NCI-H524 treated with DMSO at 0.1 percent for 48 hours (cell line): Measurements from ENCODE around the gene CCN5.
"Not testable (repeated sequence)": the region's sequence is repeated elsewhere in the genome, so short reads cannot be mapped to it uniquely, and the experiment has no call there.

Experiments used
- DNase-seq: peaks from one replicate; lab custom pipeline; 2025; lab: John Stamatoyannopoulos, UW

CCN5 gene, protein sequence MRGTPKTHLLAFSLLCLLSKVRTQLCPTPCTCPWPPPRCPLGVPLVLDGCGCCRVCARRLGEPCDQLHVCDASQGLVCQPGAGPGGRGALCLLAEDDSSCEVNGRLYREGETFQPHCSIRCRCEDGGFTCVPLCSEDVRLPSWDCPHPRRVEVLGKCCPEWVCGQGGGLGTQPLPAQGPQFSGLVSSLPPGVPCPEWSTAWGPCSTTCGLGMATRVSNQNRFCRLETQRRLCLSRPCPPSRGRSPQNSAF

DNA sequence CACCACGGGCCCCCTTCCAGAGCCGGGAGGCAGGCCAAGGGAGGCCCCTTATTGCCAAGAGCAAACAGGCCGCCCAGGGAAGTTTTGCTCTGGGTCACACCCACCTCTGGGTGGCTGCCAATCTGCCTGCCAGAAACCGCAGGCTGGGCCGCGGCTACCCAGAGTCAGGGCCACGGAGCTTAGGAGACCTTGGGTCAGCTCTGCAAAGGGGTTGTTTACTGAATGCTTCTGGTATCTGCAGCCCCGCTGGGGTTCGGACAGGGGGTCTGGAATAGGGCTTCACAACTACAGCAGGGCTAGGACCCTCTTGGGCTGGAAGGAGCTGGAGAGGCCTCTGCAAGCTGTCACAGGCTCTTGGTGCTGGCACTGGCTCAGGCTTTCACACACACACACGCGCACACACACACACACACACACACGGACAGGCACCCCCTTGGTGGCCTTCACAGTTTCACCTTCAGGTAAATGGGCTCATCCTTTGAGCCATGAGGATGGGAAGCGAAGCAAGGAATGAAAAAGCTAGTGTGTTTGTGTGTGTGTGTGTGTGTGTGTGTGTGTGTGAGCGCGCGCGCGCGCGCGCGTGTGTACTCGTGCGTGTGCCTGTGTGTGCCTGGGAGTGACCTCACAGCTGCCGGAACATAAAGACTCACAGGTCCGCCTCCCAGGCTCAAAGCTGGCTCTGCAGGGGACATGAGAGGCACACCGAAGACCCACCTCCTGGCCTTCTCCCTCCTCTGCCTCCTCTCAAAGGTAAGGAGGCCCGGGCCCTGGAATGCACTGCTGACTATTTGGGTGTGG is at the start of gene CCN5:
CCN5 (plus strand) TSS at position 669 of the 798 bp plus-strand sequence; CDS start at position 691, 22 bp downstream.
- no peak for DNase-seq

GRCh38 chr20:44666066-44666465 is 49.1 kb upstream of the CCN5 start:
- no peak for DNase-seq

DNA sequence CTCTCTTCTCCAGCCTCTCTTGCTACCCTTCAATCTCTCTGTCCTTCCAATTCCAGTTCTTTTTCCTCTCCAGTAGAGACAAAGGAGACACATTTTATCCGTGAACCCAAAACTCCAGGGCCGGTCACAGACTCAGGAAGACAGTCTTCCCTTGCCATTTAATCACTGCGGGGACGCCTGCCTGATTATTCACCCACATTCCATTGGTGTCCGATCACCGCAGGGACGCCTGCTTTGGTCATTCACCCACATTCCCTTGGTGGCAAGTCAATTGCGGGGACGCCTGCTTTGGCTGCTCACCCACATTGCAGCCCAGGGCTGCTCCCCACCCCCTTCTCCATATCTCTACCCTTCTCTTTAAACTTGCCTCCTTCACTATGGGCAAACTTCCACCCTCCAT is 44.3 kb upstream of the CCN5 start:
- DNase-seq: not testable (repeated sequence)

- not testable (repeated sequence) for DNase-seq
Observed at GRCh38 chr20:44671541-44671940, 43.6 kb upstream of the CCN5 start.

GRCh38 chr20:44672318-44672902 is 42.8 kb upstream of the CCN5 start:
- not testable (repeated sequence) for DNase-seq

DNA sequence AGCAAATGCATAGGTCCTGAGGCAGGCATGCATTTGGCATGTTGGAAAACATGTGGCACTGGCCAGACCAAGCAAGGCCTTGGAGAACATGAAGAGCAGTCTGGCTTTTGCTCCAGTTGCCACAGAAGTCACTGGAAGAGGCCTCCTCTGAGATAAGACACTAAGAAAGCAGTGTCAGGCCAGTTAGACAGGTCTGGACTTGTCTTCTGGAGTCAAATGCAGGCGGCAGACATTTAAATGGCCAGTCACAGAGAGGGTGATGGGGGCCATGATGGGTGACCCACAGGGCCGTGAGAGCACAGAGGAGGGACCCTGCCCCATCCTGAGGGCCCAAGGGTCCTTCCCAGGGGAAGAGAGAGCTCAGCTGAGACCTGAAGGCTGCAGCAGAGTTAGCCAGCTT is 36.9 kb upstream of the CCN5 start:
- no peak for DNase-seq

GRCh38 chr20:44678990-44679611 is 36.1 kb upstream of the CCN5 start:
- no peak for DNase-seq

DNA sequence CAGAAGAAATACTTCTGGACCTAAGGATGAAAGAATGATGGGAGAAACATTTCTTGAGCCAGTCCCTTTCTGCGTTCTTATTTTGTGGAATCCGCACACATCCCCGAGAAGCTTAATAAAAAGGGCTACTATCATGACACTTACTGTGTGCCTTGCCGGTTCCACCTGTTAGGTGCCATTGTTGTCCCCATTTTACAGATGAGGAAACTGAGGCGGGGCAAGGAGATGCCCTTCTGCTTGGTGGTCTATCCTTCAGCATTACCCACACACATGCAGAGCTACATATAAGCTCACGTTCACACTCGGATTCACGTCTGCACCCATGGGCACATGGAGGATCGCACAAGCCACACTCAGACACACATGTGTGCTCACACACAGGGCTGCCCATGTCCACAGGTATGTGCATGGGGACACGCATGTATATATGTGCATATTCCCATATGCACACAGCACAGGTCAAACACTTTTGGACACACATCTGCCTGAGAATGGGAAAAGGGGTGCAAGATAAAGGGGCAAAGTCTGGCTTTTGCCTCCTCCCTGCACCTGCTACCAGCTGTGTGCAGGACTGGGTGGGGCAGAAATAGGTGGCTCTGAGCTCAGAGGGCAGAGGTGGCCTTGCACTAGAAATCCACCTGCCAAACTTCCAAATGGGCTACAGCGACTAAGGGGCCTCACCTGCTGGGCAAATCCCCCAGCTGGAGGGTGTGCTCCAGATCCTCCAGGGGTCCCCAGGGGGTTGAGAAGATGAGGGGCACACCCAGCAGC is 33.2 kb upstream of the CCN5 start:
- DNase-seq: no peak

DNA sequence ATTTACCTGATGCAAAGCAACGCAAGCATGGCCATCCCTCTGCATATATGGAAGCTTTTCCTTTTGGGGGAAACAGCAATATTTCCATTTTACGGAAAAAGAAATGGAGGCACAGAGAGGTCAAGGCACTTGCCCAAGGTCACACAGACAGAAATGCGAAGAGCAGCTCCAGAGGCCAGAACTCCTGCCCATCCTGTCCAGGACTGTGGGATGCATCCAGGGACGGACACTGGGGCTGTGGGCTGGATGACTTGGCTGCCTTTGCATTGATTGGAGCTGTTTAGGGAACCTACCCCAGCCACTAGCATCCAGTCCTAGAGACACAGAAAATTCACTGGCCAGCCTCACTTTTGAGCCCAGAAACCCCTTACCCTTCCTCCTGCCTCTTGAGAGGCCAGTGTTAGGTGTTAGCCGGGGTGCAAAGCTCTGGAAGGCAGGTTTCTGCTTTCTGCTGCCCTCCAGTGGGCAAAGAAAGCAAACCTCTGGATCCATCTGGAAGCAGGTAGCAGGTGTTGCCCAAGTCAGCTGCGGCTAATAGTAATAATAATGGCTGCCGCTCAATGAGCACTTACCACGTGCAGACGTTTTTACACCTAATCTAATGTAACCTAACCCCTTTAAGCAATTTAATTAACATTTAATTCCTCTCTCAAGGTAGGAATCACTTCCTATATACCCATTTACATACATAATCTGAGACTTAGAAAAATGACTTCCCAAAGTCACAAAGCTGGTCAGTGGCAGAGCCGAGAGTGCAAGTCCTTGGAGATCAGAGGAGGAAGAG is 31.7 kb upstream of the CCN5 start:
- peak; percentile 22 for DNase-seq

DNA sequence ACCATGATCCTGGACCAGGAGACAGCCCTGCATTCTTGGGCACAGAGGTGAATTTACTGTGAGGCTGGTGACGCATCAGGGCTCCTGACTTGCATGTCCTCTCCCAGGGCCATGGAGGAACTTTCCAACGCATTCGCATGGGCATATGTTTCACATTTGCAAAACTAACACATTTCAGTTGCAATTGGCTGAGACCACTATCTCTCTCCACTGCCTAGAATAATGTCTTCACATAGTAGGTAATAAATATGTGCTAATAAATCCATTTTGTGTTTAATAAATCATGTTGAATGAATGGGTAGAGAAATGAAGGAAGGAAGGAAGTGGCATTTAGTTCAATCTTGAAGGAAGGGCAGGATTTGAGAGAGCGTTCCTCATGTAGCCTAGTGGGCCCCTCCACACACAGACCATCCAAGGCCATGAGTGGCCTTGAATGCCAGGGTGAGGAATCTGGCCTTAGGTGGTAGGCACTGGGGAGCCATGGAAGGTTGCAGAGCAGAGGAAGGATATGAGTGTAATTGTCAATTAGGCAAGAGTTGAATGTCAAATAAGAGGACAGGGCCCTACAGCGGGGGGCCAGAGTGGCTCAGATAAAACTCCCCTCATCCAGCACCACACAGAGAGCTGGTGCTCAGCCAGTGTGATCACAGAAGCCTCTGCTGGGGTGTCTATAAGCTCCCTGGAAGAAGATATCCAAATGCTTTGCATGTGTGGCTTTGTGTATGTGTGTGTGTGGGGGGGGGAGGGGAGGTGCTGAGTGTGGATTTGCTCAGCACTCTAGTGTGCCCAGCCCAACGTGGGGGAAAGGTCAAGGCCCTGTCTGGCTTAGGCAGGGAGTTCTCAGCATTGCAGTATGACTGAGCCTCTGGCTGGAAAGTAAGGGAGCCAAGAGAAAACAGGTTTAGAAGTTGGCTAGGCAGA is 30.9 kb upstream of the CCN5 start:
- DNase-seq: no peak

- DNase-seq: no peak
Observed at GRCh38 chr20:44686934-44687333, 28.2 kb upstream of the CCN5 start.

GRCh38 chr20:44688053-44688625 is 27.0 kb upstream of the CCN5 start:
- no peak for DNase-seq

GRCh38 chr20:44689809-44690208 is 25.4 kb upstream of the CCN5 start:
- DNase-seq: no peak

- DNase-seq: no peak
Observed at GRCh38 chr20:44690781-44691423, 24.3 kb upstream of the CCN5 start.

DNA sequence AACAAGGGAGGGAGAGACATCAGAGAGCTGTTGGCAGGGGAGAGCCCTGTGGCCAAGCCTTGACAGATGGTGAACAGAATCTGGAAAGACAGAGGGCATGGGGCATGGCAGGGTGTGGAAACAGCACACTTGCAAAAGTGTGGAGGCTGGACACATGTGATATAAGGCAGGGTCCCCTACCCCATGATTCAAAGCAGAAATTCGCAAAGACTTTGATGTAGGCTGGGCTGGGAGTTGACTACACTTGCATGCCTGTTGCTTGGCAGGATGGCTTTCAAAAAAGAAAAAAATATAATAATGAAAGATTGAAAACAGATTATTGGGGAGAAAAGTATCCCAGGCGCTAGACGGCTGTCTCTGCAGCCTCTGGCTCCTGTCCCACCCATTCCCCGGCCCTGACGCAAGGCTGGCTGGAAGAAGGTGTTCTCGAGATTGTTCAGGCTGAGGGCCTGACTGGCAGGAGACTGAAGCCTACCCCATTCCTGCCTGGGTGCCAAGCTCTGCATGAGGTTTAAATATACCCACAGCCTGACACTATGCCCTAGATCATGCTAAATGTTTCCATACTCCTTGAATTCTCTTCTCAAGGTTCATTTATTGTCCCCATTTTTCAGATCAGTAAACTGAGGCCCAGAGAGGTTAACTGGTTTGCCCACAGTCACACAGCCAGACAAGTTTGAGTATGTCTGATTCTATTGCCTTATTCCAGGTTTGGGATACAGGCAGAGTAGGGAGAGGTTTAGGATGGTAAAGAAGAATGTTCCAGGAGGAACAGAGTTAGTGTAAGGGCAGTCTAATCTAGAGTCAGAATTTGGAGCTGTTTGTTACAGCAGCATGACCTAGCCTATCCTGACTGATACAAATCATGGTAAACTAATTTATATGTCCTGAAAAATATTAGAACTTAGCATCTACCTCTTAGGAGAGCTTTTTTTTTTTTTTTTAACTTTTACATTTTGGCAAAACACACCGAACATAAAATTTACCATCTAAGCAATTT is 23.4 kb upstream of the CCN5 start:
- DNase-seq: no peak

- no peak for DNase-seq
Observed at GRCh38 chr20:44692932-44693480, 22.2 kb upstream of the CCN5 start.

DNA sequence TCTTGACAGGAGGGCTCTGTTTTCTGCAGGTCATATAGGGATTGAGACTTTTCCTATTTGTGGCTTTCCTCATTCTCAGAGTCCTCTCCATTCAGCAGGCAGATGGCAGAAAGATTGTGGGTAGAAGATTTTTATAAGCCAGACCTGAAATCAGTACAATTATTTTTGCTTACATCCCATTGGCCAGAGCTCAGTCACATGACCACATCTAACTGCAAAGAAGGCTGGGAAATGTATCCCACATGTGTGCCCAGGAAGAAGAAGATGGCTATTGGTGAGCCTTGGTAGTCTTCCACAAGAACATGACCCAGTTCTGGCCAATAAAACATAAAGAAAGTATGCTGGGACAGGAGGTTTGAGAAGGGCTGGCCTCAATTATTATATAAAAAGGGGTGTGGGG is 21.5 kb upstream of the CCN5 start:
- no peak for DNase-seq

GRCh38 chr20:44694159-44694558 is 21.0 kb upstream of the CCN5 start:
- no peak for DNase-seq
